Prostate gland (tissue), 2 donors: ENCODE measurements around the gene SPC25.

ENCODE experiments used
- POLR2A ChIP-seq: fragments of 450-650 bp; IDR thresholded peaks from one replicate; pipeline ENCODE4 v1.6.1; 2016; ENCODE audit warnings: antibody characterized with exemption, mild to moderate bottlenecking
- TF ChIP-seq, protein P1 (sequence below), 4 experiments: fragments of 200-600 bp in 2 of 4; fragments of 450-650 bp in 2 of 4; sonication (generic) in 2 of 4; IDR thresholded peaks; 1 replicate in 3 of 4; 2 replicates in 1 of 4; pipeline ENCODE4 v1.5.1; 2016 to 2019; ENCODE audit warnings: antibody characterized with exemption in 4 of 4, mild to moderate bottlenecking in 2 of 4, moderate library complexity in 2 of 4

DNA sequence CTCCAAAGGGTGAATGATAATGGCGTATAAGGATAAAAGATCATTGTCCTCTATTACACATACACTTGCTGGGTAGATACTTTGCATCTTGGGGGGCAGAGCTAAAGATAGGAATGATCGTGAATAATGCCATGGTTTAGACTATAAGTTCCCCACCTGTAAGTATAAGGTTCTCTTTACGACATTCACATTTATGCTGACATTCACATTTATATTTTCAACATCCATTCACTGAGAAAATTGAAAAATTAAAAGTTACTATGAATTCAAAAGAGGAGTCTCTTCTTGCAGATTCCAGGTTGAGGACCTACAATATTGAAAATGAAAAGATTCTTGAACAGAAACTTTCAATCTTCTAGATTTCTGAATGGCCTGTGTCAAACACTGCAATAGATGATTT is 2.1 kb upstream of the SPC25 start:
- TF ChIP-seq, protein P1, sequence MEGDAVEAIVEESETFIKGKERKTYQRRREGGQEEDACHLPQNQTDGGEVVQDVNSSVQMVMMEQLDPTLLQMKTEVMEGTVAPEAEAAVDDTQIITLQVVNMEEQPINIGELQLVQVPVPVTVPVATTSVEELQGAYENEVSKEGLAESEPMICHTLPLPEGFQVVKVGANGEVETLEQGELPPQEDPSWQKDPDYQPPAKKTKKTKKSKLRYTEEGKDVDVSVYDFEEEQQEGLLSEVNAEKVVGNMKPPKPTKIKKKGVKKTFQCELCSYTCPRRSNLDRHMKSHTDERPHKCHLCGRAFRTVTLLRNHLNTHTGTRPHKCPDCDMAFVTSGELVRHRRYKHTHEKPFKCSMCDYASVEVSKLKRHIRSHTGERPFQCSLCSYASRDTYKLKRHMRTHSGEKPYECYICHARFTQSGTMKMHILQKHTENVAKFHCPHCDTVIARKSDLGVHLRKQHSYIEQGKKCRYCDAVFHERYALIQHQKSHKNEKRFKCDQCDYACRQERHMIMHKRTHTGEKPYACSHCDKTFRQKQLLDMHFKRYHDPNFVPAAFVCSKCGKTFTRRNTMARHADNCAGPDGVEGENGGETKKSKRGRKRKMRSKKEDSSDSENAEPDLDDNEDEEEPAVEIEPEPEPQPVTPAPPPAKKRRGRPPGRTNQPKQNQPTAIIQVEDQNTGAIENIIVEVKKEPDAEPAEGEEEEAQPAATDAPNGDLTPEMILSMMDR (IDR thresholded peaks at IDR 0.05) = no peak
- TF ChIP-seq POLR2A = no peak
